Measurements from ENCODE around the gene CCDC73. TPM values are rescaled to one million over a fixed set of nuclear protein-coding genes. Genes with fewer than 3 reads are reported as not detected.

CCDC73 gene
- total and polyA plus RNA-seq, 2 donors (not counting 1 experiment from before 2014, with no cell fraction given): 0.05 TPM; not detected in 1

DNA sequence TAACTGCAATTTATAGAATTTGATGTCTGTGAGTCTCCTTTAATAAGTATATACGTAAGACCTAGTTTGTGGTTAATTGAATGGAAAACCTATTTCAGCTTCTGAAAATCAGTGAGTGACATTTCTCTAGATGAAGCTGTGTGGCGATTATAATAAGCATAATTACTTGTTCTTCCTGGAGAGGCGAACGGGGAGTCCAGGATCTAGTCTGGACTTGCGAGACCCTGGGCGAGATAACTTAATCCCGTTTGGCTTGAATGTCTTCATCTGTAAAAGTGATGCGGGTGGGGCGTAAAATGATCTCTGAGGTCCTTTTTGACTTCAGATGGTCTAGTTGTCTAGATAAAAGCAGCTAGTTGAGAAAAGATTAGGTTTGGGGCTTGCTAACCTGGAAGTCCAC, 36.3 kb upstream of the CCDC73 start:
- Mint-ChIP-seq H3K4me1 (peaks cover 18% of the 10 kb centered on the region), H3K27ac (no peak overlapping the region), H3K27me3 (peaks cover 15% of the 10 kb centered on the region), H3K4me3 (peak overlapping the region; percentile 75), H3K9me3 (ENCODE audit: insufficient read depth) (no peaks in the 10 kb centered on the region)
- H2AFZ ChIP-seq (ENCODE audit: insufficient read depth, low read depth, low read length, poor library complexity, severe bottlenecking): no peak overlapping the region
- POLR2A ChIA-PET: interaction anchor here (0.6 kb wide), 1 partner anchor 579 kb away, joined by 3 read pairs; no protein-coding TSS in a partner anchor
- CTCF ChIA-PET: interaction anchor here (1.0 kb wide), 1 partner anchor 22 kb away, joined by 3 read pairs; no protein-coding TSS in a partner anchor
- no peak overlapping the region for H3K27ac ChIP-seq (ENCODE audit: low read length in 2 of 2)
- H3K4me2 ChIP-seq (replicated peaks; ENCODE audit: low read depth, low read length, poor library complexity, severe bottlenecking): no peak overlapping the region
- no peak overlapping the region for H3K9ac ChIP-seq (ENCODE audit: low read length)
- WGBS (ENCODE audit: insufficient coverage): 95% methylated on average over 6 of the region's 9 CpGs
- H3K36me3 ChIP-seq (replicated peaks in 1 of 2; ENCODE audit: control extremely low read depth in 1 of 2, control insufficient read depth in 1 of 2, extremely low read depth in 1 of 2, insufficient read depth in 2 of 2, low read length in 1 of 2): no peaks in the 10 kb centered on the region
- DNase-seq (no peak), ATAC-seq (ENCODE audit: low read depth) (no peak)
- H3K4me3 ChIP-seq (ENCODE audit: control extremely low read depth in 1 of 5, extremely low read depth in 1 of 5, insufficient read depth in 1 of 5, low read depth in 2 of 5, low read length in 4 of 5): no peak overlapping the region
- H3K27me3 ChIP-seq (replicated peaks in 1 of 4; ENCODE audit: control extremely low read depth in 1 of 4, control insufficient read depth in 3 of 4, insufficient read depth in 4 of 4, low read length in 3 of 4): peaks cover 0 to 16% (median 4%) of the 10 kb centered on the region in 4 experiments
- H3K9me3 ChIP-seq (ENCODE audit: control extremely low read depth in 1 of 3, control insufficient read depth in 2 of 3, insufficient read depth in 1 of 3, low read length in 2 of 3): no peaks in the 10 kb centered on the region
- peaks cover 11 to 14% of the 10 kb centered on the region in 2 donors for H3K4me1 ChIP-seq (ENCODE audit: control insufficient read depth in 2 of 2, insufficient read depth in 2 of 2, low read length in 2 of 2)
- TF ChIP-seq, protein P1, sequence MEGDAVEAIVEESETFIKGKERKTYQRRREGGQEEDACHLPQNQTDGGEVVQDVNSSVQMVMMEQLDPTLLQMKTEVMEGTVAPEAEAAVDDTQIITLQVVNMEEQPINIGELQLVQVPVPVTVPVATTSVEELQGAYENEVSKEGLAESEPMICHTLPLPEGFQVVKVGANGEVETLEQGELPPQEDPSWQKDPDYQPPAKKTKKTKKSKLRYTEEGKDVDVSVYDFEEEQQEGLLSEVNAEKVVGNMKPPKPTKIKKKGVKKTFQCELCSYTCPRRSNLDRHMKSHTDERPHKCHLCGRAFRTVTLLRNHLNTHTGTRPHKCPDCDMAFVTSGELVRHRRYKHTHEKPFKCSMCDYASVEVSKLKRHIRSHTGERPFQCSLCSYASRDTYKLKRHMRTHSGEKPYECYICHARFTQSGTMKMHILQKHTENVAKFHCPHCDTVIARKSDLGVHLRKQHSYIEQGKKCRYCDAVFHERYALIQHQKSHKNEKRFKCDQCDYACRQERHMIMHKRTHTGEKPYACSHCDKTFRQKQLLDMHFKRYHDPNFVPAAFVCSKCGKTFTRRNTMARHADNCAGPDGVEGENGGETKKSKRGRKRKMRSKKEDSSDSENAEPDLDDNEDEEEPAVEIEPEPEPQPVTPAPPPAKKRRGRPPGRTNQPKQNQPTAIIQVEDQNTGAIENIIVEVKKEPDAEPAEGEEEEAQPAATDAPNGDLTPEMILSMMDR (IDR thresholded peaks at IDR 0.05): no peak
- no peak for TF ChIP-seq EZH2 (IDR thresholded peaks at IDR 0.05; ENCODE audit: borderline replicate concordance, insufficient read depth, low read depth, low read length, poor library complexity, severe bottlenecking)
- H3K79me2 ChIP-seq (ENCODE audit: control insufficient read depth, insufficient read depth, low read length): no peaks in the 10 kb centered on the region
- H4K20me1 ChIP-seq (ENCODE audit: control insufficient read depth, insufficient read depth, low read length, poor library complexity, severe bottlenecking): no peaks in the 10 kb centered on the region
- intact Hi-C loops (cut with micrococcal nuclease): no loop called here

DNA sequence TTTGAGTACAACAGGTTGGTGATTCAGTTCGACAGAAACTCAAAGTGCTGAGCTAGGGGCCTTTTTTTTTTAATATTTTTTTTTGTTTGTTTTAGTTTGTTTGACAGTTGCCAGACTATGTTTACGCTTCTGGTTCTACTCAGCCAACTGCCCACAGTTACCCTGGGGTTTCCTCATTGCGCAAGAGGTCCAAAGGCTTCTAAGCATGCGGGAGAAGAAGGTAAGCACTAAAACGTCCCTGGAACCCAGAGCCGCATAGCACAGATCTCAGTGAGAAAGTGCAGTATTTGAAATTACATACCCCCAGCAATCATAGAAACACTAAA, 35.9 kb upstream of the CCDC73 start:
- Histone ChIP-seq H3K27ac (ENCODE audit: low read length in 2 of 2) (no peak overlapping the region), H3K79me2 (ENCODE audit: control insufficient read depth, insufficient read depth, low read length) (no peaks in the 10 kb centered on the region), H4K20me1 (ENCODE audit: control insufficient read depth, insufficient read depth, low read length, poor library complexity, severe bottlenecking) (no peaks in the 10 kb centered on the region), H3K4me2 (replicated peaks; ENCODE audit: low read depth, low read length, poor library complexity, severe bottlenecking) (peak overlapping the region; percentile 86), H2AFZ (ENCODE audit: insufficient read depth, low read depth, low read length, poor library complexity, severe bottlenecking) (peak overlapping the region; percentile 71), H3K9me3 (ENCODE audit: control extremely low read depth in 1 of 3, control insufficient read depth in 2 of 3, insufficient read depth in 1 of 3, low read length in 2 of 3) (no peaks in the 10 kb centered on the region), H3K4me3 (ENCODE audit: control extremely low read depth in 1 of 5, extremely low read depth in 1 of 5, insufficient read depth in 1 of 5, low read depth in 2 of 5, low read length in 4 of 5) (peak overlapping the region; percentile 33 to 74 (median 55)), H3K36me3 (replicated peaks in 1 of 2; ENCODE audit: control extremely low read depth in 1 of 2, control insufficient read depth in 1 of 2, extremely low read depth in 1 of 2, insufficient read depth in 2 of 2, low read length in 1 of 2) (no peaks in the 10 kb centered on the region), H3K4me1 (ENCODE audit: control insufficient read depth in 2 of 2, insufficient read depth in 2 of 2, low read length in 2 of 2) (peaks cover 11 to 14% of the 10 kb centered on the region in 2 donors), H3K9ac (ENCODE audit: low read length) (peak overlapping the region; percentile 70), H3K27me3 (replicated peaks in 1 of 4; ENCODE audit: control extremely low read depth in 1 of 4, control insufficient read depth in 3 of 4, insufficient read depth in 4 of 4, low read length in 3 of 4) (peaks cover 0 to 16% (median 4%) of the 10 kb centered on the region in 4 experiments)
- intact Hi-C loops (cut with micrococcal nuclease): no loop called here
- TF ChIP-seq EZH2 (IDR thresholded peaks at IDR 0.05; ENCODE audit: borderline replicate concordance, insufficient read depth, low read depth, low read length, poor library complexity, severe bottlenecking): no peak
- TF ChIP-seq, protein P1 (IDR thresholded peaks at IDR 0.05): no peak
- peaks cover 15% of the 10 kb centered on the region for H3K27me3 Mint-ChIP-seq
- H3K4me1 Mint-ChIP-seq: peaks cover 18% of the 10 kb centered on the region
- peak overlapping the region; percentile 75 for H3K4me3 Mint-ChIP-seq
- no peaks in the 10 kb centered on the region for H3K9me3 Mint-ChIP-seq (ENCODE audit: insufficient read depth)
- ChIA-PET POLR2A (interaction anchor here (0.6 kb wide), 1 partner anchor 579 kb away, joined by 3 read pairs; no protein-coding TSS in a partner anchor), CTCF (no interaction called here)
- H3K27ac Mint-ChIP-seq: no peak overlapping the region
- 0% methylated on average over 1 of the region's 6 CpGs for WGBS (ENCODE audit: insufficient coverage)
- no peak for DNase-seq
- ATAC-seq (ENCODE audit: low read depth): no peak

Data from B cell (primary cell).